LNCAP (cell line): Measurements from ENCODE around the gene PCSK4.

Experiments
- CTCF ChIP-seq: fragments of 450-650 bp; IDR thresholded peaks from 2 replicates; pipeline ENCODE4 v1.5.1; 2017; ENCODE audit warnings: mild to moderate bottlenecking

Gene PCSK4

GRCh38 chr19:1489463-1490310 is 463 bp downstream of the PCSK4 start:
- TF ChIP-seq CTCF, result no peak

- TF ChIP-seq CTCF, result no peak
Observed at GRCh38 chr19:1488282-1488601, 1.9 kb downstream of the PCSK4 start.

- no peak for TF ChIP-seq CTCF
Observed at GRCh38 chr19:1487576-1488281, 2.4 kb downstream of the PCSK4 start.

- TF ChIP-seq CTCF, result no peak
Observed at GRCh38 chr19:1486720-1487575, 3.2 kb downstream of the PCSK4 start.

GRCh38 chr19:1483979-1484428 is 6.1 kb downstream of the PCSK4 start:
- no peak for TF ChIP-seq CTCF

GRCh38 chr19:1483131-1483978 is 6.8 kb downstream of the PCSK4 start:
- no peak for TF ChIP-seq CTCF
